GM19240 (cell line): ENCODE measurements around the gene FBXL19.

Experiments
- DNase-seq: peaks from one replicate; pipeline ENCODE4 v3.0.0; 2011; ENCODE audit warnings: low spot score; ENCODE audit not compliant: insufficient read length

The FBXL19 gene

DNA sequence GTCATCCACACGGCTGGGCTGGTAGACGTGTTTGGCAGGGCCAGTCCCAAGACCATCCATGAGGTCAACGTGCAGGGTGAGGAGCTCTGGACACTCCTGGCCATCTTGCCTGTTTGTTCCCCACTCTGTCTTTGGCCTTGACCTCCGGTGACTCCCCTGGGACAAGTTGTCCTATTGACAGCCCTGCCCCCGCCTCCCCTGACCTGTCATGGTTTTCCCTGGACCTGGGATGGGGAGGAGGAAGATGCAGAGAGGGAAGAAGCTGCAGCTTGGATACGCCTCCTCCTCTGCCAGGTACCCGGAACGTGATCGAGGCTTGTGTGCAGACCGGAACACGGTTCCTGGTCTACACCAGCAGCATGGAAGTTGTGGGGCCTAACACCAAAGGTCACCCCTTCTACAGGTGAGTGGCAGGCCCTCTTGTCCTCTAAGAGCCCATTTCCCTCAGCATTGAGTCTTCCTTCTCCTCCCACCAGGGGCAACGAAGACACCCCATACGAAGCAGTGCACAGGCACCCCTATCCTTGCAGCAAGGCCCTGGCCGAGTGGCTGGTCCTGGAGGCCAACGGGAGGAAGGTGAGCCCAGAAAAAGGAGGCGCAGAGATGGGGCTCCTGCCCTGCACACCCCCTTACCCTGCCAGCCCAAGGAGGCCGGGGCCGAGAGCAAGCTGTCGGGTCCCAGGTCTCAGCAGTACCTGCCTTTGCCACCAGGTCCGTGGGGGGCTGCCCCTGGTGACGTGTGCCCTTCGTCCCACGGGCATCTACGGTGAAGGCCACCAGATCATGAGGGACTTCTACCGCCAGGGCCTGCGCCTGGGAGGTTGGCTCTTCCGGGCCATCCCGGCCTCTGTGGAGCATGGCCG lies 63.0 kb downstream of the FBXL19 start:
- no peak for DNase-seq

- DNase-seq = no peak
These were observed 64.3 kb downstream of the FBXL19 start for GRCh38 chr16:30987581-30988190.

GRCh38 chr16:30989469-30990047 lies 66.2 kb downstream of the FBXL19 start:
- no peak for DNase-seq

DNA sequence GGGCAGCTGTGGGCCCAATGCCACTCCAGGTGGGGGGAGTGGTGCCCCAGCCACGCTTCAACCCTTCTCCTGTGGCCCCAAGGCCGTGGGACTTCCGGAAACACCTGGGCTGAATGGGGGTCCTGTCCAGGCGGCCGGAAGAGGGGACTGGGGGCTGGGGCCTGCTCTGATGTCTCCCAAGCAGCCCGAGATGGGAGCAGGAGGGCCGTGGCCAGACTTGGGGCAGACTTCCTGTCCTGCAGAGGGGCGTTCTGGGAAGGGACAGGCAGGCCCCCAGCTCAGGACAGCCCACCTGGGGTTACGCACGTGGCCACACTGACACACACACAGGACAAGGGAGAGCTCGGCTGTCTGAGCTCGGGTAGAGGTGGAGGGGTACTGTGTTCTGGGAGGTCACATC lies 66.7 kb downstream of the FBXL19 start:
- no peak for DNase-seq

- no peak for DNase-seq
These were observed 67.7 kb downstream of the FBXL19 start for GRCh38 chr16:30991052-30991451.

GRCh38 chr16:30992276-30992780 lies 69.0 kb downstream of the FBXL19 start:
- no peak for DNase-seq

DNA sequence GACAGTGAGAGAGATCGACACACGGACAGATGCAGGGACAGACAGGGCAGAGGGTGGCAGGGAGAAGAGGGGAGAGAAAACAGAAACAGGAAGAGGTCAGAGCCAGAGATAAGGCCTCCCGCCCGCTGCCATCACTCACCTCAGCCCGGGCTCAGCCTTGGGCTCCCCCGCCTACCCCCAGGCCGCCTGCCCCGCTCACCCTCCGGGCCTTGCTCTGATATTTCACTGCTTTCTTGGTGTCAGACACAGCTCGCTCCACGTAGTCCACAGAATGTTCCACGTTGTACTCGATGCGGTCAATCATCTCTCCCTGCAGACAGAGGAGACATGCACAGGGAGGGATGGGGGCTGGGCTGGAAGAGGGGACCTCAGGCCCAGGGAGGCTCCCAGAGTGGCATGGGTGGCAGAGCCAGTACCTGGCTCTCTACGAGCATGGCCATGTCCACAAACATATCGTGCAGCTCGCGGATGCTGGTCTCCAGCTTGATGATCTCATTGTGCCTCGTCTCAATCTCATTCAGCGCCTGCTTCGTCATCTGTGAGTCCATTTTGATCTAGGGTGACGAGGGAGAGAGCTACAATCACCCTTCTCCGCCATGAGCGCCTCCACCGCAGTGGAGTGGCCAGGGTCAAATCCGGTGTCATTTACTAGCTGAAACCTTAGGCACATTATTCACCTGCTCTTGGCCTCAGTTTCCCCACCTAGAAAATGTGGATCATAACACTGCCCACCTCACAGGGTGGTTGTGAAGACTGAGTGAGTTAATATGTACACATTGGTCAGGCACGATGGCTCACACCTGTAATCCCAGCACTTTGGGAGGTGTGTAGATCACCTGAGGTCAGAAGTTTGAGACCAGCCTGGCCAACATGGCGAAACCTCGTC lies 69.8 kb downstream of the FBXL19 start:
- no peak for DNase-seq

- DNase-seq = no peak
These were observed 72.6 kb downstream of the FBXL19 start for GRCh38 chr16:30995927-30996323.

DNA sequence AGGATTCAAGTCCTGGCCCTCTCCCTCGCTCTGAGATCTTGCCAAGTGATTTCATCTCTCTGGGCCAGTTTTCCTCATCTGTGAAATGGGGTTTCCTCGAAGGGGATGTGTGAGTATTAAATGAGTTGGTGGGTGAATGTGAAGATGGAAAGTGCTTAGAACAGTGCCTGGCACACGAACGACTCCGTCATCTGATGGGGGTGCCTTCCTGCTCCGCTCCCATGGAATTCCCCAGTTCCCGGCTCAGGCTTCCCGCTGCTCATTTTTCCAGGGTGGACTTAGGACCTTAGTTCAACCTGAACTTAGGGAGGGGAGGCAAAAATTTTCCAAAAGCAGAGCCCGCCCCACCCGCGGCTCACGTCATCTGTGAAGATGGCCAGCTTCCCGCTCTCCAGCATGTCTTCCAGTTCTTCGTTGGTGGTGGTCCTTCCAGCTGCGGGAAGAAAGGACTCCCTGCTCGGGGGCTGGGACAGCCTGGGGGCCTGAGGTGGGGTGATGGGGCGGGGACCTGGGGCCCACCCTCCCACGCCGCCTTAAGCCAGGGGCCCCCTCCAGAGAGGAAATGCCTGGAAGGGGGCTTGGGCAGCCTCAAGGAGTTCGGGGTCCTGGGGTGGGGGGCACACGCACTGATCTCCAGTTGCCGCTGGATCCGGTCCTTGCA lies 73.1 kb downstream of the FBXL19 start:
- no peak for DNase-seq

DNA sequence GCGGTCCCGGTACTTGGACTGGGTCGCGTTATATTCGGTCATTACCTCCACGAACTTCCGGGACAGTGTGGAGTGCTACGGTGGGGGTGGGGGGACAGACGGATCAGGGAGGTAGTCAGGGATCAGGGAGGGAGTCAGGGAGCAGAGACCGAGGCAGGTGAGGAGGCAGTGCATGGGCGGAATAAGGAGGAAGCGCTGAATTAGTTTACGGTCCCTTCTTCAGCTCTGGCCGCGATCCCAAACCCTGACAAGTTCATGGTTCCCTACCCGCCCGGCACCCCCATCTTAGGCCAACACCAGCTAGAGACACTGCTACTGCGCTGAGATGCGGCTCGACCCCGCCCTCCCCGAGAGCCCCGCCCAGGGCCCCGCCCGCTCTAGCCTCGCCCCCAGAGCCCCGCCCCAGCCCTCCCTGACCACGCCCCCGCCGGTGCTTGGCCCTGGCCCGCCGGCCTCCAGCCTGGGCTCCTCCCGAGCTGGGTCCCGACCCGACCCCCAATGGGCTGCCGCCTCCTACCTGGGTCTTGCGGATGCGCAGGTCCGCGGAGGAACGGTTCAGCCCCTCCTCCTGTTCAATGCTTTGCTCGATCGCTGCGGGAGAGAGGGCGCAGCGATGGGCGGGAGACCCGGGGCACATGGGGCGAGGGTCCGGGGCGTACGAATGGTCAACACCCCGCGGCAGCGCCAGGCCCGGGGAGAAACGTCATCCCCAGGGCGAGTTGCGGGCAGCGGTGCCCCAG lies 73.8 kb downstream of the FBXL19 start:
- peak; percentile 98 for DNase-seq

- DNase-seq = no peak
These were observed 74.6 kb downstream of the FBXL19 start for GRCh38 chr16:30997725-30998711.
